Upper lobe of left lung (tissue), 4 donors: Measurements from ENCODE around the gene RPL32.

Experiments used
- EP300 ChIP-seq, 4 donors: sonication (generic); formaldehyde crosslinking; IDR thresholded peaks; one replicate each; pipeline ENCODE4 v1.5.1; 2017; ENCODE audit warnings: antibody characterized with exemption in 4 of 4, control low read depth in 2 of 4
- POLR2A ChIP-seq, 4 donors: fragments of 450-650 bp; IDR thresholded peaks; one replicate each; pipeline ENCODE4 v1.5.1; 2016 to 2017; ENCODE audit warnings: antibody characterized with exemption in 4 of 4, mild to moderate bottlenecking in 2 of 4
- TF ChIP-seq, protein P1 (sequence below), 6 experiments: fragments of 450-650 bp in 4 of 6; fragments of 200-600 bp in 2 of 6; sonication (generic) in 2 of 6; IDR thresholded peaks; one replicate each; pipeline ENCODE4 v1.5.1; 2016 to 2019; ENCODE audit warnings: antibody characterized with exemption in 6 of 6

DNA sequence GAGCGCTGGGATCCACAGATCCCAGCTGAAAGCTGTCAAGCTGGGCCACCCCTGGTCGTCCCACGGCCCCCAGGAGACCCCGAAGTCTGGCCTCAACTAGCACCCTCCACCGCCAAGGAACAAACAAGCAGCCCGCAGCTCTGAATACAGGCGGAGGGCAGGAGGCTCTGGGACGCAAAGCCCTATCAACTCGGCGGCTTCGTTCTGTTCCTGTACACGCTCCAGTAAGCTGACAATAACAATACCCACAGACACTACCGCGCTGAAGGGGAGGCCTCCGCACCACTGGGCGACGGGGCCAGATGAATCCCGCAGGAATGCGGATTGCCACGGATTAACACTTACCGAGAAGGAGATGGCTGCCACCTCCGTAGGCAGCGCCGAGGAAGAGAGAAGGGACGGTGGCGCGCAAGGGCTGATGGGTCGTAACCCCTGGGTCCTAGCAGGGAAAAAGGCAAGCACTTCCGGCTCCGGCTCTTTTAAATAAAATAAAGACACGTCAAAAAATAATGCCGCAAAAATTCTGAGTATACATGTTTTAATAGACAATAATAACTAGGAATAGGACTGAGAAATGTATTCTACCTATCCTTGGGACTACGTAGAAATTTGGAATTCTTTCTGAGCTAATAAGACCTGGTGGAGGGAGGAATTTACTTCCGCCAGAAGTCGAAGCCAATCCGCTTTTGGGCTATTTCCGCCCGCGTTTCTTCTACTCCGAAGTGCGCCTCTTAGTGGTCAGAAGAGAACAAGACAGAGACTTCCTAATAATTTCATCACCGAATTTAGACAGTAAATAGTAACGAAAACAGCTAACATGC lies at the start of gene RPL32:
- TF ChIP-seq, protein P1, sequence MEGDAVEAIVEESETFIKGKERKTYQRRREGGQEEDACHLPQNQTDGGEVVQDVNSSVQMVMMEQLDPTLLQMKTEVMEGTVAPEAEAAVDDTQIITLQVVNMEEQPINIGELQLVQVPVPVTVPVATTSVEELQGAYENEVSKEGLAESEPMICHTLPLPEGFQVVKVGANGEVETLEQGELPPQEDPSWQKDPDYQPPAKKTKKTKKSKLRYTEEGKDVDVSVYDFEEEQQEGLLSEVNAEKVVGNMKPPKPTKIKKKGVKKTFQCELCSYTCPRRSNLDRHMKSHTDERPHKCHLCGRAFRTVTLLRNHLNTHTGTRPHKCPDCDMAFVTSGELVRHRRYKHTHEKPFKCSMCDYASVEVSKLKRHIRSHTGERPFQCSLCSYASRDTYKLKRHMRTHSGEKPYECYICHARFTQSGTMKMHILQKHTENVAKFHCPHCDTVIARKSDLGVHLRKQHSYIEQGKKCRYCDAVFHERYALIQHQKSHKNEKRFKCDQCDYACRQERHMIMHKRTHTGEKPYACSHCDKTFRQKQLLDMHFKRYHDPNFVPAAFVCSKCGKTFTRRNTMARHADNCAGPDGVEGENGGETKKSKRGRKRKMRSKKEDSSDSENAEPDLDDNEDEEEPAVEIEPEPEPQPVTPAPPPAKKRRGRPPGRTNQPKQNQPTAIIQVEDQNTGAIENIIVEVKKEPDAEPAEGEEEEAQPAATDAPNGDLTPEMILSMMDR (IDR thresholded peaks at IDR 0.05) = peak; percentile 70 to 84 (median 78)
- TF ChIP-seq POLR2A (IDR thresholded peaks at IDR 0.05) (peak in 3 of 4 donors; percentile 64 to 89 (median 89)), EP300 (IDR thresholded peaks at IDR 0.05) (no peak)
